ENCODE data around the gene WWOX.

WWOX gene

DNA sequence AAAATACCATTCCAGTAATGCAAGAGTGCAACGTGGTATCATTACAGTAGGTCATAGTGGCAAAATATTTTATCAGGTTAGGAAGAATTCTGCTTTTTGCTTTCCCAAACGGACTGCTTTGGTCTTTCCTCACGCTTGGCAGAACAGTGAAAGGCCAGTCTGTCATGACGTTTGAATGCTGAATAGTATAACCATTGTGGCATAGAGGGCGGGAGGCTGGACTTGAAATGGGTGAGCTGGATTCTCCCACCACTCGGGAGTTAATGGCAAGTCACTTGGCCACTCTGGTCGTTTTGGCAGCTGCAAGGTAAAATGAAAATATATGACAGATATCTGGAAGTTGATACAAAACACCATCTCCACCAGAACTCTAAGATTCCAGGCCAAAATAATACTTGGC, 1109.9 kb downstream of the WWOX start:
- ATAC-seq (ENCODE audit: insufficient read depth, low read depth) (no peak), DNase-seq (no peak)
- no peak overlapping the region for H3K27ac ChIP-seq (ENCODE audit: low read length)
- no peaks in the 10 kb centered on the region for H3K79me2 ChIP-seq (ENCODE audit: insufficient read depth, low read length)
- H3K4me3 ChIP-seq (ENCODE audit: low read depth in 1 of 2, low read length in 2 of 2), result no peak overlapping the region
- H3K4me2 ChIP-seq (ENCODE audit: insufficient read depth, low read length), result no peak overlapping the region
- no peaks in the 10 kb centered on the region for H3K4me1 ChIP-seq (ENCODE audit: insufficient read depth, low read length)
- H2AFZ ChIP-seq (ENCODE audit: low read depth, low read length), result no peak overlapping the region
- no peak for TF ChIP-seq EZH2 (IDR thresholded peaks at IDR 0.05; ENCODE audit: borderline replicate concordance, low read depth, low read length, severe bottlenecking)
- TF ChIP-seq, protein P1, sequence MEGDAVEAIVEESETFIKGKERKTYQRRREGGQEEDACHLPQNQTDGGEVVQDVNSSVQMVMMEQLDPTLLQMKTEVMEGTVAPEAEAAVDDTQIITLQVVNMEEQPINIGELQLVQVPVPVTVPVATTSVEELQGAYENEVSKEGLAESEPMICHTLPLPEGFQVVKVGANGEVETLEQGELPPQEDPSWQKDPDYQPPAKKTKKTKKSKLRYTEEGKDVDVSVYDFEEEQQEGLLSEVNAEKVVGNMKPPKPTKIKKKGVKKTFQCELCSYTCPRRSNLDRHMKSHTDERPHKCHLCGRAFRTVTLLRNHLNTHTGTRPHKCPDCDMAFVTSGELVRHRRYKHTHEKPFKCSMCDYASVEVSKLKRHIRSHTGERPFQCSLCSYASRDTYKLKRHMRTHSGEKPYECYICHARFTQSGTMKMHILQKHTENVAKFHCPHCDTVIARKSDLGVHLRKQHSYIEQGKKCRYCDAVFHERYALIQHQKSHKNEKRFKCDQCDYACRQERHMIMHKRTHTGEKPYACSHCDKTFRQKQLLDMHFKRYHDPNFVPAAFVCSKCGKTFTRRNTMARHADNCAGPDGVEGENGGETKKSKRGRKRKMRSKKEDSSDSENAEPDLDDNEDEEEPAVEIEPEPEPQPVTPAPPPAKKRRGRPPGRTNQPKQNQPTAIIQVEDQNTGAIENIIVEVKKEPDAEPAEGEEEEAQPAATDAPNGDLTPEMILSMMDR (IDR thresholded peaks at IDR 0.05; ENCODE audit: borderline replicate concordance, extremely low read depth, low read length, poor library complexity, severe bottlenecking), result no peak
- H3K9ac ChIP-seq (ENCODE audit: low read depth, low read length), result no peak overlapping the region
- no peaks in the 10 kb centered on the region for H3K9me3 ChIP-seq (ENCODE audit: insufficient read depth, low read length, severe bottlenecking)
- H3K27me3 ChIP-seq (ENCODE audit: insufficient read depth, low read length, poor library complexity), result no peaks in the 10 kb centered on the region
- H4K20me1 ChIP-seq (ENCODE audit: insufficient read depth, low read length), result no peaks in the 10 kb centered on the region
- no peaks in the 10 kb centered on the region for H3K36me3 ChIP-seq (ENCODE audit: insufficient read depth, low read length)

DNA sequence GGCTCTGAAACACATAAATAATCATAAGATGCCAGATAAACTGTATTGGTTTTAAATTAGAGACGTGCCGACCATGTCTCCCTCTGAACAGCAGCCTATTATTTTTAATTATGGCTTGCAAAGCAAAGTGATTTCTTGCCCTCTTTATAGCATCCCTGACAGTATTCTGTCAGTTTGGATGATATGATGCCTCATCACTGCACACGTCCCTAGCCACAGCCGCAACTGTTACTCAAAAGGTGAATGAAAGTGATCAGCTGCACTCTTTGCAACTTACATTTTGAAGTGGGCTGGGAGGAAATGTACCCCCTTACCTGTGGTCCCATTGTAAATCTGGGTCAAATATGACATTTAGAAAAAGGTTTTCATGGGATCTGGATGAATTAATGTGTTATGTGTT, 1111.2 kb downstream of the WWOX start:
- Histone ChIP-seq H3K79me2 (ENCODE audit: insufficient read depth, low read length) (no peaks in the 10 kb centered on the region), H3K27me3 (ENCODE audit: insufficient read depth, low read length, poor library complexity) (no peaks in the 10 kb centered on the region), H3K4me1 (ENCODE audit: insufficient read depth, low read length) (no peaks in the 10 kb centered on the region), H3K4me3 (ENCODE audit: low read depth in 1 of 2, low read length in 2 of 2) (no peak overlapping the region), H3K27ac (ENCODE audit: low read length) (no peak overlapping the region), H2AFZ (ENCODE audit: low read depth, low read length) (no peak overlapping the region), H3K4me2 (ENCODE audit: insufficient read depth, low read length) (no peak overlapping the region), H4K20me1 (ENCODE audit: insufficient read depth, low read length) (no peaks in the 10 kb centered on the region), H3K9ac (ENCODE audit: low read depth, low read length) (no peak overlapping the region), H3K36me3 (ENCODE audit: insufficient read depth, low read length) (no peaks in the 10 kb centered on the region), H3K9me3 (ENCODE audit: insufficient read depth, low read length, severe bottlenecking) (no peaks in the 10 kb centered on the region)
- no peak for TF ChIP-seq EZH2 (IDR thresholded peaks at IDR 0.05; ENCODE audit: borderline replicate concordance, low read depth, low read length, severe bottlenecking)
- TF ChIP-seq, protein P1 (IDR thresholded peaks at IDR 0.05; ENCODE audit: borderline replicate concordance, extremely low read depth, low read length, poor library complexity, severe bottlenecking), result no peak
- DNase-seq (no peak), ATAC-seq (ENCODE audit: insufficient read depth, low read depth) (no peak)

DNA sequence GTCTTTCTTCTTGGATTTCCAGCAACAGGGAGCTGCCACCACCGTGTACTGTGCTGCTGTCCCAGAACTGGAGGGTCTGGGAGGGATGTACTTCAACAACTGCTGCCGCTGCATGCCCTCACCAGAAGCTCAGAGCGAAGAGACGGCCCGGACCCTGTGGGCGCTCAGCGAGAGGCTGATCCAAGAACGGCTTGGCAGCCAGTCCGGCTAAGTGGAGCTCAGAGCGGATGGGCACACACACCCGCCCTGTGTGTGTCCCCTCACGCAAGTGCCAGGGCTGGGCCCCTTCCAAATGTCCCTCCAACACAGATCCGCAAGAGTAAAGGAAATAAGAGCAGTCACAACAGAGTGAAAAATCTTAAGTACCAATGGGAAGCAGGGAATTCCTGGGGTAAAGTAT, 1112.1 kb downstream of the WWOX start:
- Histone ChIP-seq H3K4me2 (ENCODE audit: insufficient read depth, low read length) (no peak overlapping the region), H3K27me3 (ENCODE audit: insufficient read depth, low read length, poor library complexity) (no peaks in the 10 kb centered on the region), H3K4me3 (ENCODE audit: low read depth in 1 of 2, low read length in 2 of 2) (no peak overlapping the region), H3K9me3 (ENCODE audit: insufficient read depth, low read length, severe bottlenecking) (no peaks in the 10 kb centered on the region), H3K9ac (ENCODE audit: low read depth, low read length) (no peak overlapping the region), H3K36me3 (ENCODE audit: insufficient read depth, low read length) (no peaks in the 10 kb centered on the region), H3K27ac (ENCODE audit: low read length) (no peak overlapping the region), H3K79me2 (ENCODE audit: insufficient read depth, low read length) (no peaks in the 10 kb centered on the region), H3K4me1 (ENCODE audit: insufficient read depth, low read length) (no peaks in the 10 kb centered on the region), H2AFZ (ENCODE audit: low read depth, low read length) (no peak overlapping the region), H4K20me1 (ENCODE audit: insufficient read depth, low read length) (no peaks in the 10 kb centered on the region)
- DNase-seq, result no peak
- ATAC-seq (ENCODE audit: insufficient read depth, low read depth), result no peak
- TF ChIP-seq, protein P1 (IDR thresholded peaks at IDR 0.05; ENCODE audit: borderline replicate concordance, extremely low read depth, low read length, poor library complexity, severe bottlenecking), result no peak
- no peak for TF ChIP-seq EZH2 (IDR thresholded peaks at IDR 0.05; ENCODE audit: borderline replicate concordance, low read depth, low read length, severe bottlenecking)
